ENCODE results near the gene LDLRAD3.

Gene LDLRAD3

GRCh38 chr11:36014898-36015665 is 71.2 kb downstream of the LDLRAD3 start:
- in situ Hi-C loops (cut with MboI; ENCODE audit: low sequenced_read_pairs), result no loop called here

GRCh38 chr11:36015799-36016198 is 71.9 kb downstream of the LDLRAD3 start:
- in situ Hi-C loops (cut with MboI; ENCODE audit: low sequenced_read_pairs), result no loop called here

GRCh38 chr11:36016263-36016662 is 72.4 kb downstream of the LDLRAD3 start:
- in situ Hi-C loops (cut with MboI; ENCODE audit: low sequenced_read_pairs), result no loop called here

- in situ Hi-C loops (cut with MboI; ENCODE audit: low sequenced_read_pairs), result no loop called here
Measured at GRCh38 chr11:36016709-36017108, 72.8 kb downstream of the LDLRAD3 start.

- in situ Hi-C loops (cut with MboI; ENCODE audit: low sequenced_read_pairs), result no loop called here
Measured at GRCh38 chr11:36019005-36019596, 75.2 kb downstream of the LDLRAD3 start.

- in situ Hi-C loops (cut with MboI; ENCODE audit: low sequenced_read_pairs), result no loop called here
Measured at GRCh38 chr11:36019722-36020121, 75.9 kb downstream of the LDLRAD3 start.

GRCh38 chr11:36022882-36023281 is 79.0 kb downstream of the LDLRAD3 start:
- in situ Hi-C loops (cut with MboI; ENCODE audit: low sequenced_read_pairs), result no loop called here

- in situ Hi-C loops (cut with MboI; ENCODE audit: low sequenced_read_pairs), result no loop called here
Measured at GRCh38 chr11:36023922-36024321, 80.1 kb downstream of the LDLRAD3 start.

- in situ Hi-C loops (cut with MboI; ENCODE audit: low sequenced_read_pairs), result loop anchor here (25.0 kb wide), 1 partner anchor 463 kb away; no protein-coding TSS in a partner anchor
Measured at GRCh38 chr11:36024716-36025115, 80.9 kb downstream of the LDLRAD3 start.

GRCh38 chr11:36026315-36026968 is 82.6 kb downstream of the LDLRAD3 start:
- in situ Hi-C loops (cut with MboI; ENCODE audit: low sequenced_read_pairs), result loop anchor here (25.0 kb wide), 1 partner anchor 461 kb away; no protein-coding TSS in a partner anchor

GRCh38 chr11:36027731-36028130 is 83.9 kb downstream of the LDLRAD3 start:
- in situ Hi-C loops (cut with MboI; ENCODE audit: low sequenced_read_pairs), result loop anchor here (25.0 kb wide), 1 partner anchor 460 kb away; no protein-coding TSS in a partner anchor

GRCh38 chr11:36029616-36030015 is 85.8 kb downstream of the LDLRAD3 start:
- in situ Hi-C loops (cut with MboI; ENCODE audit: low sequenced_read_pairs), result loop anchor here (25.0 kb wide), 1 partner anchor 458 kb away; no protein-coding TSS in a partner anchor

- in situ Hi-C loops (cut with MboI; ENCODE audit: low sequenced_read_pairs), result loop anchor here (25.0 kb wide), 1 partner anchor 456 kb away; no protein-coding TSS in a partner anchor
Measured at GRCh38 chr11:36030731-36031281, 86.9 kb downstream of the LDLRAD3 start.

- in situ Hi-C loops (cut with MboI; ENCODE audit: low sequenced_read_pairs), result loop anchor here (25.0 kb wide), 1 partner anchor 454 kb away; no protein-coding TSS in a partner anchor
Measured at GRCh38 chr11:36033082-36033751, 89.4 kb downstream of the LDLRAD3 start.

- in situ Hi-C loops (cut with MboI; ENCODE audit: low sequenced_read_pairs), result loop anchor here (25.0 kb wide), 1 partner anchor 453 kb away; no protein-coding TSS in a partner anchor
Measured at GRCh38 chr11:36033936-36034335, 90.1 kb downstream of the LDLRAD3 start.

GRCh38 chr11:36034551-36035331 is 90.9 kb downstream of the LDLRAD3 start:
- in situ Hi-C loops (cut with MboI; ENCODE audit: low sequenced_read_pairs), result loop anchor here (25.0 kb wide), 1 partner anchor 453 kb away; no protein-coding TSS in a partner anchor

GRCh38 chr11:36035454-36035853 is 91.6 kb downstream of the LDLRAD3 start:
- in situ Hi-C loops (cut with MboI; ENCODE audit: low sequenced_read_pairs), result loop anchor here (25.0 kb wide), 1 partner anchor 452 kb away; no protein-coding TSS in a partner anchor

- in situ Hi-C loops (cut with MboI; ENCODE audit: low sequenced_read_pairs), result loop anchor here (25.0 kb wide), 1 partner anchor 451 kb away; no protein-coding TSS in a partner anchor
Measured at GRCh38 chr11:36035999-36036398, 92.1 kb downstream of the LDLRAD3 start.

- in situ Hi-C loops (cut with MboI; ENCODE audit: low sequenced_read_pairs), result loop anchor here (25.0 kb wide), 1 partner anchor 450 kb away; no protein-coding TSS in a partner anchor
Measured at GRCh38 chr11:36037031-36037430, 93.2 kb downstream of the LDLRAD3 start.
